ENCODE results near the gene GPBP1.
"Not testable (repeated sequence)": the region's sequence is repeated elsewhere in the genome, so short reads cannot be mapped to it uniquely, and the experiment has no call there.

The GPBP1 gene

DNA sequence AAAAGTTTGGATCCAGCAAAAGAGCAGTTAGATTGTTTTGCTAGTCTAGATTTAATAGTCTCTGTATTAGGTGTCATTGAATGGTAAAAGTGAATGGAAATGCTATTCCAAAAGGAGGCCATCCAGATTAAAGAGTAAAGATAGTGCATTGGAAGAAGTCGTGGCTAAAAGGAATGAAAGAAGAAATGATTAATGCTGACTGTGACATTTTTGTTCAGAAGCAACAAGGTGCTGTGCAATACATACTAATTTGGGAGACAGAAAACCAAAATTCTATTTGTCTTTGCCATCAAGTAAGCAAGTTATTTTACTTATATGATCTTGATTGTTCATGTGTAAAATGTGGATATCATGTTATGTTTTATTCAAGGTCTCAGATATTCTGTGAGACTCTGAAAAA is 85.1 kb downstream of the GPBP1 start:
- intact Hi-C loops (cut with DNase I), result no loop called here

GRCh38 chr5:57259704-57260103 is 85.8 kb downstream of the GPBP1 start:
- DNase-seq, result no peak
- intact Hi-C loops (cut with DNase I), result no loop called here

More for the DNA sequence above, 85.1 kb downstream of the GPBP1 start:
- no peak for DNase-seq

DNA sequence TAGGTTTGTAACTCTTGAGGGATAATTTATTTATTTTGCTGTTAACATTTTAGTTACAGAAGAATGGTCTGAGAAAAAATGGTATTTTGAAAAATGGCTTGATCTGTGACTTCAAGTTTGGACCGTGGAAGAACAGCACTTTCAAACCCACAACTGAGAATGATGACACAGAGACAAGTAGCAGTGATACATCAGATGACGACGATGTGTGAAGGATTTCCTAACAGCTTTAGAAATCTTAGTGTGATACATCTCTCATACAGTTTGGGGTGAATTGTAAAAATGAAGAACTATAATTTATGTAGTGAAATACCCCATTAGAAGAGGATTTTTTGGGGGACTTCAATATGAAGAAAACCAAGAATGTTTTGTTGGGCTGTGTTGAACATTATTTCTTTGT is 88.7 kb downstream of the GPBP1 start:
- intact Hi-C loops (cut with DNase I), result no loop called here
- no peak for DNase-seq

- intact Hi-C loops (cut with DNase I), result no loop called here
- no peak for DNase-seq
Observed at GRCh38 chr5:57267805-57268204, 93.9 kb downstream of the GPBP1 start.

DNA sequence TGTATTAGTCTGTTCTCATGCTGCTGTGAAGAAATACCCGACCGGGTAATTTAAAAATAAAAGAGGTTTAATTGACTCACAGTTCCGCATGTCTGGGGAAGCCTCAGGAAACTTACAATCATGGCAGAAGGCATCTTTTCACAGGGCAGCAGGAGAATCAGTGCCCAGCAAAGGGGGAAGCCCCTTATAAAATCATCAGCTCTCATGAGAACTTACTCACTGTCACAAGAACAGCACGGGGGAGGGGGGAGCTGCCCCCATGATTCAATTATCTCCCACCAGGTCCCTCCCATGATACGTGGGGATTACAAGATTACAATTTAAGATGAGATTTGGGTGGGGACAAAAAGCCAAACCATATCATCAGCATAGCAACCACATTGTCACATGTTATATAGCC is 102.5 kb downstream of the GPBP1 start:
- intact Hi-C loops (cut with DNase I), result no loop called here

DNA sequence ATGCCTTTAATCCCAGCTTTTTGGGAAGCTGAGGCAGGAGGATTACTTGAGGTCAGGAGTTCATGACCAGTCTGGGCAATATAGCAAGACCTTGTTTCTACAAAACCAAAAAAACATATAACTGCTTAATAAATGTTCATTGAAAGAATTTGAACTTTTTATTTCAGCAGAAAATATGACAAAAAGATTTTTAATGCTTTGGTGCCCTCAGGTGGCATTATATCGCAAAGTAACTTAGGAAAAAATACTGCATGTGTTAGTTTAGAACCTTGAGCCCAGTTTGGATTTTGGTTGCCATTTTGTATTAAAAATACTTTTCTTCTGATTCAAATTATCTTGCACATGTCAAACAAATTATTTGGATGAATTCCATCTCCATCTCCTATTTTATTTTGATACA is 103.2 kb downstream of the GPBP1 start:
- no peak for DNase-seq
- intact Hi-C loops (cut with DNase I), result no loop called here

More for the DNA sequence above, 102.5 kb downstream of the GPBP1 start:
- no peak for DNase-seq

DNA sequence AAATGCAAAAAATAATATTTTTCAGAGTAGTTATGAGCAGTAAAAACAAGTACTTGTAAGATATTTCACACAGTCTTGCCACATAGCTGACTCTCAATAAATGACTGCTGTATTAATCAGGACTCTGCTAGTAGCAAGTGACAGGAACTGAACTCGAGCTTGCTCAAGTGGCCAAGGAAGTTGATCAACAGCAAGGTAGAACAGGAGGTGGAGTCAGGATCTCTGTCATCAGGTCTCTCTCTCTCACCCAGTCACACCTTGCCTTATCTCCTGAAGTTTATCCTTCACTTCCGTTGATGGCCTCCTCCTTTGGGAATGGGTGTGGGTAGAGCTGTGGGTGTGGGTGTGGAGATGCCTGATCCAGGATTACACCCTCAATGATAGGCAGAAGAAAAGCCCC is 107.0 kb downstream of the GPBP1 start:
- intact Hi-C loops (cut with DNase I), result no loop called here

DNA sequence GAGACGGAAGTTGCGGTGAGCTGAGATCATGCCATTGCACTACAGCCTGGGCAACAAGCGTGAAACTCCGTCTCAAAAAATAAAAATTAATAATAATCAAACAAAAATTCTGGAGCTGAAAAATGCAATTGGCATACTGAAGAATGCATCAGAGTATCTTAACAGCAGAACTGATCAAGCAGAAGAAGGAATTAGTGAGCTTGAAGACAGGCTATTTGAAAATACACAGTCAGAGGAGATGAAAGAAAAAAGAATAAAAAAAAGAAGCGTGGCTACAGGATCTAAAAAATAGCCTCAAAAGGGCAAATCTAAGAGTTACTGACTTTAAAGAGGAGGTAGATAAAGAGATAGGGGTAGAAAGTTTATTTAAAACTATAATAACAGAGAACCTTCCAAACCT is 111.2 kb downstream of the GPBP1 start:
- intact Hi-C loops (cut with DNase I), result not testable (repeated sequence)

More for the DNA sequence above, 107.0 kb downstream of the GPBP1 start:
- DNase-seq, result no peak

DNA sequence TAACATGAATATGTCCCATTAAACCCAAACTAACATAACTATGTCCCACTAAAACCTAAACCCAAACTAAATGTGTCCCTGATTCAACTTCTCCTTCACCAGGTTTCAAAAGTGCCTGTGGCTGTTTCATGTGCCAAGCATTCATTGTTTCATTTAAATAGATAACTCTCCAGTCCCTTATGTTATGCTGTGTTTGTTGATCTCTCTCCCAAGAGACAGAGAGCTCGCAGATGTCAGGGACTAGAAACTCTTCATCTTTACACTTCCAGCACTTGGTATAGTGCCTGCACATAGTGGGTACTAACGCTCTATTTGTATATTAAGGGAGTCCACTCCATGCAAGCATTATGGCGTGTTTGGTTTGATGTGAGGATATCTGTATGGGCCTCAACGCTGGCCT is 118.0 kb downstream of the GPBP1 start:
- DNase-seq, result no peak
- intact Hi-C loops (cut with DNase I), result no loop called here

More for the DNA sequence above, 111.2 kb downstream of the GPBP1 start:
- DNase-seq, result not testable (repeated sequence)

DNA sequence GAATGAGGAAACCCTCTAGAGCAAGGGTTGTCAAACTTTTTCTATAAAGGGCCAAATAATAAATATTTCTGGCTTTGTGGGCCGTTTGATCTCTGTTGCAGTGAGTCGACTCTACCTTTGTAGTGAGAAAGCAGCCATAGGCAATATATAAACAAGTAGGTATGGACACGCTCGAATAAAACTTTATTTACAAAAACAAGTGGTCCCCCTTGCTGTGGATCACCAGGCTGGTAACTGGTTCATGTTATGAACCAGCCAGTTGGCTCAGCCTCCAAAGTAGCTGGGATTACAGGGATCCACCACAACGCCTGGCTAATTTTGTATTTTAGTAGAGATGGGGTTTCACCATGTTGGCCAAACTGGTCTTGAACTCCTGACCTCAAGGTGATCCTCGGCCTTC is 118.5 kb downstream of the GPBP1 start:
- intact Hi-C loops (cut with DNase I), result no loop called here
- DNase-seq, result no peak

- peak; percentile 35 to 94 (median 82) for DNase-seq
- intact Hi-C loops (cut with DNase I), result loop anchor here (2.0 to 5.0 kb wide), 2 partner anchors 199 to 480 kb away; no protein-coding TSS in a partner anchor
Observed at GRCh38 chr5:57298295-57298984, 124.6 kb downstream of the GPBP1 start.

DNA sequence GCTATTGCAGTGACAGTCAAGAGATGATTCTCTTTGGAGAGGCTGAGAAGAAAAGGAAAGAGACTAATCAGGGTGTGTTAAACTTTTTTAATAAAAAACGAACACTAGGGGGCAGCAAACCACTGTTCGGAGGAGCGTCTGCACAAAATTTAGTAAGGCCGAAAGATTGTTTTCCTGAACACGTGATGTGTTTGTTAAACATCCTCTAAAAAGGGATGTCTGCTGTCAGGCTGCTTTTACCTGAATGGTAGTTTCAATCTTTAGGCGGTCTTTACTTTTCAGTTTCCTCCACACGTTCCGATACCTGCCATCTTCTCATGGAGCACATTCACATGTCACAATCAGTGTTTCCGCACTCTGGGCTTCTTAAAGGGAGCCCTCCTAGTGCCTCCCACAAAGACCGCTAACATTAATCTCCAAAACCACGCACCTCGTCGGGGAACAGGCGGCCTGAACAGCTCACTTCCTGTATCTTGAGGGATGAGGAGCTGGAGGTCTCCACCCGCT is 125.2 kb downstream of the GPBP1 start:
- intact Hi-C loops (cut with DNase I), result loop anchor here (1.0 to 5.0 kb wide), 3 partner anchors 198 to 1161 kb away; partner anchors contain the start of gene PLK2
- peak in 1 of 10 donors; percentile 22 for DNase-seq

GRCh38 chr5:57299986-57300385 is 126.1 kb downstream of the GPBP1 start:
- intact Hi-C loops (cut with DNase I), result loop anchor here (1.0 to 5.0 kb wide), 3 partner anchors 197 to 1160 kb away; partner anchors contain the start of gene PLK2
- no peak for DNase-seq

GRCh38 chr5:57302164-57302563 is 128.3 kb downstream of the GPBP1 start:
- no peak for DNase-seq
- intact Hi-C loops (cut with DNase I), result no loop called here

DNA sequence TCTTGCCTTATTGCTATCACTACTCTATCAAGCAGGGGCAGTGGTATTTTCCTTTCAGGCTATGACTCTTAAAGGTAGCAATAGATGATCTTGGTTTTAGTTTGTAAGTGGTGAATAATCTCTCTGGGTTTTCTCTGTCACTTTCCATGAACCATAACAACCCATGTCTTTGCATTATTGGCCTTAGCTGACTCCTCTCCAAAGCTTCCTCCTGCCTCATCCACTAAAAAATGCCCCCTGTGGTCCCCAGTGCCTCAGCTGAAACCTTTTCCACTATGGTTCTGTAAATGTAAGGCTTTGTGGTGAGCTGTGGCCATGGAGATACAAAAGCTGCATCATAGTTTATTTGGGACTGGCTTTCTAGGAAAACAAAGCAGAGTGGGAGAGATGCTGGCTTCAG is 128.8 kb downstream of the GPBP1 start:
- intact Hi-C loops (cut with DNase I), result no loop called here
- DNase-seq, result no peak

- intact Hi-C loops (cut with DNase I), result no loop called here
- DNase-seq, result no peak
Observed at GRCh38 chr5:57303985-57304384, 130.1 kb downstream of the GPBP1 start.

- intact Hi-C loops (cut with DNase I), result no loop called here
Observed at GRCh38 chr5:57304931-57305330, 131.1 kb downstream of the GPBP1 start.

DNA sequence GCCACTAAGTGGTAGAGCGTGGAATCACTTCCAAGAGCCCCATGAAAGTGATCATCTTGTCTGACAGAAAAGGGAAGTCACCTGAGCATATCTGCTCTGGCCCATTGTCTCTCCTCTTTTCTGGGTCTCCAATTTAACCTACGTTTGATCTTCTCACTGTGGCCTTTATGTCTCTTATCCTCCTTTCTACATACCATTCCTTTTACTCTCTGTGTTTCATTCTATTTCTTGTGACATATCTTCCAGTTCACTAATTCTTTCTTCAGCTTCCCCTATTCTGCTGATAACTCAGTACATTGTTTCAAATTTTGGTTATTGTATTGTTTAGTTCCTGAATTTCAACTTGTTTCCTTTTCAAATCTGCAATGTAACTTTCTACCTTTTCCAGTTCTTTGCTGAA is 132.5 kb downstream of the GPBP1 start:
- intact Hi-C loops (cut with DNase I), result no loop called here
- no peak for DNase-seq

More at GRCh38 chr5:57304931-57305330, 131.1 kb downstream of the GPBP1 start:
- no peak for DNase-seq

- no peak for DNase-seq
- intact Hi-C loops (cut with DNase I), result no loop called here
Observed at GRCh38 chr5:57307516-57307915, 133.7 kb downstream of the GPBP1 start.

GRCh38 chr5:57309022-57309421 is 135.2 kb downstream of the GPBP1 start:
- intact Hi-C loops (cut with DNase I); DNase-seq: not testable (repeated sequence)

DNA sequence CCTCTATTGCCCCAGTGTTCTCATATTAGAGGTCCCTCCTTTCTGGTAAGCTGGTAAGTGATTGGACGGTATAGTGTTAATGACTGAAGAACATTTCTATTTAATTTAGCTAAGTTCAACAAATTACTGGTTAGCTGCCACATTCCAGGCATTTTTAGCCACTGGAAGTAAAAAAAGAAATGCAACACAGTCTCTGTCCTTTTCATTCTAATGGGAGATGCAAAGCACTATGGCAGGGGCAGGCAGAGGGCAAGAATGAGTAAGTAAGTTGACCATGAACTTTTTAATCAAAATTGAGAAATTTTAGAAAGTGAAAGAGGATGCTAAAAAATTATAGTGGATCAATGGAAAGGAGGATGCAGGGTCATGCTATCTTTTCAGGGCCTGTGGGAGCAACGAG is 137.4 kb downstream of the GPBP1 start:
- no peak for DNase-seq
- intact Hi-C loops (cut with DNase I), result no loop called here
